HepG2 (cell line): ENCODE measurements around the gene PKP4. TPM values are rescaled to one million over a fixed set of nuclear protein-coding genes. Genes with fewer than 3 reads are reported as not detected.
"Not testable (repeated sequence)": the region's sequence is repeated elsewhere in the genome, so short reads cannot be mapped to it uniquely, and the experiment has no call there.

Source experiments
- ATAC-seq: fragments of 200-7000 bp; cut with Tn5 transposase; 3 replicates; pipeline ENCODE4 v1.9.1; 2020; ENCODE audit warnings: mild to moderate bottlenecking, moderate library complexity
- BruUV-seq: library from RNA; stranded (reverse); fragments of 400-500 nt; replicated peaks from 2 replicates; lab custom pipeline; 2021; lab: Mats Ljungman, UMichigan
- CTCF ChIA-PET: fragments of 300-600 bp; formaldehyde crosslinking; extraction: SDS; loops from one replicate; lab custom pipeline; 2021; ENCODE audit warnings: low total read pairs, inconsistent platforms, low intra/inter-chr PET ratio; lab: Yijun Ruan, JAX
- POLR2A ChIA-PET: fragments of 350-600 bp; sonication (Branson Sonifier 250); formaldehyde crosslinking; loops from one replicate; lab custom pipeline; 2020; ENCODE audit warnings: antibody characterized with exemption, inconsistent platforms; lab: Yijun Ruan, JAX
- DNase-seq: peaks from one replicate; pipeline ENCODE4 v3.0.0-alpha.2; 2015; ENCODE audit warnings: low spot score
- FAIRE-seq: peaks from 3 replicates; lab custom pipeline; 2011; peaks lifted over from hg19 to GRCh38; lab: Jason Lieb, UNC
- H2AFZ ChIP-seq: one replicate; pipeline ENCODE4 v1.6.1; 2011; ENCODE audit warnings: low read length, inconsistent platforms
- H3K27ac ChIP-seq: fragments of 300-600 bp; 3 replicates; pipeline ENCODE4 v1.8.0; 2011; ENCODE audit warnings: mixed run types, mild to moderate bottlenecking, mixed read lengths, low read length, inconsistent platforms; ENCODE audit not compliant: insufficient read depth; ENCODE audit errors: extremely low read length
- H3K27me3 ChIP-seq, 2 experiments: fragments of 200-600 bp in 1 of 2; 2 replicates in 1 of 2; 3 replicates in 1 of 2; pipeline versions ENCODE4 v1.6.0 to v1.8.0; 2011; ENCODE audit warnings: low read length in 2 of 2, mild to moderate bottlenecking in 2 of 2, moderate library complexity in 2 of 2, inconsistent platforms in 1 of 2; ENCODE audit not compliant: insufficient read depth in 2 of 2, control insufficient read depth in 1 of 2
- H3K36me3 ChIP-seq, 2 experiments: fragments of 200-600 bp in 1 of 2; replicated peaks in 1 of 2; 2 replicates in 1 of 2; 3 replicates in 1 of 2; pipeline versions ENCODE4 v1.5.1 to v1.8.0; 2011; ENCODE audit warnings: low read length in 2 of 2, inconsistent platforms in 1 of 2; ENCODE audit not compliant: insufficient read depth in 2 of 2, control insufficient read depth in 1 of 2
- H3K4me1 ChIP-seq: 2 replicates; pipeline ENCODE4 v1.5.1; 2012; ENCODE audit warnings: low read length, inconsistent platforms; ENCODE audit not compliant: insufficient read depth
- H3K4me2 ChIP-seq: 2 replicates; pipeline ENCODE4 v1.6.0; 2011; ENCODE audit warnings: low read depth, low read length, inconsistent platforms
- H3K4me3 ChIP-seq, 3 experiments: fragments of 200-600 bp in 1 of 3; sonication (generic), shearing (Covaris generic) in 1 of 3; replicated peaks in 1 of 3; 2 replicates each; pipeline ENCODE4 v1.5.1; 2011 to 2016; ENCODE audit warnings: low read length in 3 of 3, inconsistent platforms in 2 of 3, low read depth in 2 of 3, mild to moderate bottlenecking in 2 of 3, control low read depth in 1 of 3, mixed read lengths in 1 of 3; ENCODE audit not compliant: insufficient read depth in 1 of 3
- H3K79me2 ChIP-seq: one replicate; pipeline ENCODE4 v1.6.1; 2011; ENCODE audit warnings: low read length, inconsistent platforms; ENCODE audit not compliant: insufficient read depth
- H3K9ac ChIP-seq: 2 replicates; pipeline ENCODE4 v1.6.0; 2011; ENCODE audit warnings: mild to moderate bottlenecking, low read depth, low read length, inconsistent platforms; ENCODE audit not compliant: insufficient read depth
- H3K9me3 ChIP-seq: 2 replicates; pipeline ENCODE4 v1.5.1; 2012; ENCODE audit warnings: mild to moderate bottlenecking, low read length
- H4K20me1 ChIP-seq: 2 replicates; pipeline ENCODE4 v1.6.0; 2011; ENCODE audit warnings: inconsistent platforms, mild to moderate bottlenecking, low read length, moderate library complexity; ENCODE audit not compliant: insufficient read depth
- CBX1 ChIP-seq: IDR thresholded peaks from one replicate; pipeline ENCODE4 v1.6.1; 2016; ENCODE audit warnings: antibody characterized with exemption, low read depth
- CREM ChIP-seq, 2 experiments: sonication (generic) in 1 of 2; formaldehyde crosslinking in 1 of 2; IDR thresholded peaks; 2 replicates each; pipeline versions ENCODE4 v1.4.0 to v1.6.1; 2016 to 2020; ENCODE audit warnings: antibody characterized with exemption in 1 of 2, mild to moderate bottlenecking in 1 of 2, missing genetic modification reagents in 1 of 2
- GFI1 ChIP-seq: sonication (generic); formaldehyde crosslinking; IDR thresholded peaks from 2 replicates; pipeline ENCODE4 v1.5.0; 2020; ENCODE audit warnings: missing genetic modification reagents, mild to moderate bottlenecking, borderline replicate concordance
- KLF6 ChIP-seq: IDR thresholded peaks from 2 replicates; pipeline ENCODE4 v1.8.0; 2016; ENCODE audit warnings: missing biosample characterization, missing genetic modification reagents
- MED1 ChIP-seq: sonication (generic); formaldehyde crosslinking; IDR thresholded peaks from 2 replicates; pipeline ENCODE4 v1.4.0; 2020; ENCODE audit warnings: missing genetic modification reagents
- MEF2D ChIP-seq: sonication (generic); formaldehyde crosslinking; IDR thresholded peaks from 2 replicates; pipeline ENCODE4 v1.5.1; 2020; ENCODE audit warnings: mild to moderate bottlenecking, missing genetic modification reagents
- NR2F1 ChIP-seq, 2 experiments: fragments of 450-650 bp in 1 of 2; formaldehyde crosslinking in 1 of 2; IDR thresholded peaks; 2 replicates each; pipeline versions ENCODE4 v1.5.0 to v1.6.1; 2016 to 2020; ENCODE audit warnings: mild to moderate bottlenecking in 1 of 2, missing compliant biosample characterization in 1 of 2, missing genetic modification reagents in 1 of 2, moderate library complexity in 1 of 2
- PHF5A ChIP-seq: IDR thresholded peaks from one replicate; pipeline ENCODE4 v1.6.1; 2018; ENCODE audit warnings: low read depth, missing genetic modification reagents; ENCODE audit not compliant: unreplicated experiment
- RXRB ChIP-seq: IDR thresholded peaks from 2 replicates; pipeline ENCODE4 v1.6.1; 2016; ENCODE audit warnings: borderline replicate concordance, missing genetic modification reagents, missing compliant biosample characterization
- SATB2 ChIP-seq: sonication (generic); formaldehyde crosslinking; IDR thresholded peaks from 2 replicates; pipeline ENCODE4 v1.5.0; 2020; ENCODE audit warnings: missing genetic modification reagents
- SIX1 ChIP-seq: sonication (generic); formaldehyde crosslinking; IDR thresholded peaks from 2 replicates; pipeline ENCODE4 v1.4.0; 2020; ENCODE audit warnings: missing genetic modification reagents, borderline replicate concordance
- SMAD3 ChIP-seq: sonication (generic); formaldehyde crosslinking; IDR thresholded peaks from 2 replicates; pipeline ENCODE4 v1.4.0; 2020; ENCODE audit warnings: missing genetic modification reagents
- TBX3 ChIP-seq: fragments of 450-650 bp; IDR thresholded peaks from 2 replicates; pipeline ENCODE4 v1.6.1; 2017; ENCODE audit warnings: antibody characterized with exemption, mild to moderate bottlenecking, inconsistent platforms, borderline replicate concordance
- ZNF335 ChIP-seq: sonication (generic); formaldehyde crosslinking; IDR thresholded peaks from 2 replicates; pipeline ENCODE4 v1.4.0; 2020; ENCODE audit warnings: missing genetic modification reagents
- ZNF629 ChIP-seq: sonication (generic); formaldehyde crosslinking; conservative IDR thresholded peaks from 2 replicates; pipeline ENCODE4 v1.5.0; 2020; ENCODE audit warnings: missing genetic modification reagents
- ZSCAN25 ChIP-seq: sonication (generic); formaldehyde crosslinking; IDR thresholded peaks from 2 replicates; pipeline ENCODE4 v1.8.0; 2022; ENCODE audit warnings: mild to moderate bottlenecking, missing genetic modification reagents
- WGBS: methylation state at CpG from one replicate; pipeline ENCODE4 v1.1.6; 2017; ENCODE audit warnings: low lambda C conversion rate; 5-methylcytosine and 5-hydroxymethylcytosine counted together
- in situ Hi-C: cut with HindIII; loops from 2 replicates; pipeline ENCODE4 v1.10.0; 2017; ENCODE audit warnings: low pct_unique_long_range_greater_than_20kb; ENCODE audit not compliant: extremely low pct_ligation_motif_present
- intact Hi-C: fragments of 100-400 bp; cut with micrococcal nuclease; formaldehyde crosslinking; loops from one replicate; pipeline ENCODE4 v1.10.0; 2022; ENCODE audit not compliant: unreplicated experiment
- polyA plus RNA-seq, 8 experiments: library from polyadenylated mRNA; depleted of rRNA in 3 of 8; stranded (reverse) in 7 of 8; unstranded in 1 of 8; fragments of >200 nt; fragmentation: Illumina TruSeq in 4 of 8; extraction: Trizol in 4 of 8; gene quantifications; 2 replicates each; pipeline versions ENCODE4 v1.2.1 to v1.2.3, GENCODE V29; 2011 to 2016; ENCODE audit warnings: low read depth in 4 of 8, missing spikeins in 1 of 8, mixed read lengths in 1 of 8; ENCODE audit not compliant: insufficient read depth in 1 of 8
- total RNA-seq, 5 experiments: library from RNA; depleted of rRNA; stranded (reverse); fragments of >200 nt; fragmentation: Illumina TruSeq; extraction: Trizol; gene quantifications; 2 replicates each; pipeline ENCODE4 v1.2.3, GENCODE V29; 2016; ENCODE audit warnings: low read depth in 1 of 5
- TF ChIP-seq, protein P1 (sequence below): sonication (generic); formaldehyde crosslinking; IDR thresholded peaks from 2 replicates; pipeline ENCODE4 v1.4.0; 2020; ENCODE audit warnings: missing genetic modification reagents
- TF ChIP-seq, protein P2 (sequence below): sonication (generic); formaldehyde crosslinking; IDR thresholded peaks from 2 replicates; pipeline ENCODE4 v1.5.0; 2020; ENCODE audit warnings: mild to moderate bottlenecking, missing genetic modification reagents
- TF ChIP-seq, protein P3 (sequence below): sonication (generic); formaldehyde crosslinking; IDR thresholded peaks from 2 replicates; pipeline ENCODE4 v1.5.1; 2020; ENCODE audit warnings: missing genetic modification reagents, mild to moderate bottlenecking, borderline replicate concordance

Gene PKP4
- total and polyA plus RNA-seq, 2 of the 13 experiments (the other 11 are each of a cell fraction or from before 2014, with no cell fraction given), result 80.9 to 90.5 TPM

DNA sequence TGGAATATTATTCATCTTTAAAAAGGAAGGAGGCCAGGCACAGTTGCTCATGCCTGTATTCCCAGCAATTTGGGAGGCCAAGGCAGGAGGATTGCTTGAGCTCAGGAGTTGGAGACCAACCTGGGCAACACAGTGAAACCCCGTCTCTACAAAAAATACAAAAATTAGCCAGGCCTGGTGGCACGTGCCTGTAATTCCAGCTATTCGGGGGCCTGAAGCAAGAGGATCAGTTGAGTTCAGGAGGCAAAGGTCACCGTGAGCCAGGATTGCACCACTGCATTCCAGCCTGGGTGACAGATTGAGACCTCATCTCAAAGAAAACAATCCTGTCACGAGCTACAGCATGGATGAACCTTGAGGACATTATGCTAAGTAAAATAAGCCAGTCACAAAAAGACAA is 239.0 kb downstream of the PKP4 start:
- Histone ChIP-seq H3K9me3 (peaks cover 13% of the 10 kb centered on the region), H3K4me2 (peak overlapping the region; percentile 30)
- H3K9ac ChIP-seq; H3K4me1 ChIP-seq; H4K20me1 ChIP-seq; CTCF ChIA-PET; H3K27ac ChIP-seq; in situ Hi-C loops; intact Hi-C loops; H3K27me3 ChIP-seq; H3K79me2 ChIP-seq; H2AFZ ChIP-seq; BruUV-seq; H3K4me3 ChIP-seq; H3K36me3 ChIP-seq; TF ChIP-seq CREM (CRISPR knock-in tag; IDR thresholded peaks at IDR 0.05): not testable (repeated sequence)
- POLR2A ChIA-PET, result interaction anchor here (1.1 to 1.5 kb wide), 3 partner anchors 11 to 238 kb away, joined by 3 to 10 read pairs (median 3); no protein-coding TSS in a partner anchor
- peak; percentile 92 for DNase-seq
- WGBS, result 2% methylated on average over 5 of the region's 5 CpGs
- peak; percentile 82 for FAIRE-seq
- ATAC-seq, result peak; percentile 96
- TF ChIP-seq KLF6 (CRISPR knock-in tag) (peak; percentile 88), GFI1 (peak; percentile 92), SIX1 (CRISPR knock-in tag) (peak; percentile 85), NR2F1 (CRISPR knock-in tag; IDR thresholded peaks at IDR 0.05) (peak; percentile 96 to 97), CREM (IDR thresholded peaks at IDR 0.05) (peak; percentile 41; the same call in 1 of the 2 replicates), SATB2 (CRISPR knock-in tag) (peak; percentile 80; the same call in 1 of the 2 replicates), CBX1 (peak; percentile 79), MED1 (CRISPR knock-in tag) (peak; percentile 90), ZNF629 (CRISPR knock-in tag) (peak; percentile 47; the same call in 1 of the 2 replicates), MEF2D (peak; percentile 70; the same call in 1 of the 2 replicates), ZNF335 (CRISPR knock-in tag) (0 out of 2 replicates have a peak, but pooled peaks have one; percentile 68), PHF5A (CRISPR knock-in tag) (peak; percentile 42), ZSCAN25 (CRISPR knock-in tag) (peak; percentile 63; the same call in 1 of the 2 replicates), RXRB (CRISPR knock-in tag) (peak; percentile 96), TBX3 (peak; percentile 71; the same call in 1 of the 2 replicates), SMAD3 (CRISPR knock-in tag) (peak; percentile 78; the same call in 1 of the 2 replicates)
- TF ChIP-seq, protein P1, sequence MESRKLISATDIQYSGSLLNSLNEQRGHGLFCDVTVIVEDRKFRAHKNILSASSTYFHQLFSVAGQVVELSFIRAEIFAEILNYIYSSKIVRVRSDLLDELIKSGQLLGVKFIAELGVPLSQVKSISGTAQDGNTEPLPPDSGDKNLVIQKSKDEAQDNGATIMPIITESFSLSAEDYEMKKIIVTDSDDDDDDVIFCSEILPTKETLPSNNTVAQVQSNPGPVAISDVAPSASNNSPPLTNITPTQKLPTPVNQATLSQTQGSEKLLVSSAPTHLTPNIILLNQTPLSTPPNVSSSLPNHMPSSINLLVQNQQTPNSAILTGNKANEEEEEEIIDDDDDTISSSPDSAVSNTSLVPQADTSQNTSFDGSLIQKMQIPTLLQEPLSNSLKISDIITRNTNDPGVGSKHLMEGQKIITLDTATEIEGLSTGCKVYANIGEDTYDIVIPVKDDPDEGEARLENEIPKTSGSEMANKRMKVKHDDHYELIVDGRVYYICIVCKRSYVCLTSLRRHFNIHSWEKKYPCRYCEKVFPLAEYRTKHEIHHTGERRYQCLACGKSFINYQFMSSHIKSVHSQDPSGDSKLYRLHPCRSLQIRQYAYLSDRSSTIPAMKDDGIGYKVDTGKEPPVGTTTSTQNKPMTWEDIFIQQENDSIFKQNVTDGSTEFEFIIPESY (CRISPR knock-in tag), result peak; percentile 77
- TF ChIP-seq, protein P2, sequence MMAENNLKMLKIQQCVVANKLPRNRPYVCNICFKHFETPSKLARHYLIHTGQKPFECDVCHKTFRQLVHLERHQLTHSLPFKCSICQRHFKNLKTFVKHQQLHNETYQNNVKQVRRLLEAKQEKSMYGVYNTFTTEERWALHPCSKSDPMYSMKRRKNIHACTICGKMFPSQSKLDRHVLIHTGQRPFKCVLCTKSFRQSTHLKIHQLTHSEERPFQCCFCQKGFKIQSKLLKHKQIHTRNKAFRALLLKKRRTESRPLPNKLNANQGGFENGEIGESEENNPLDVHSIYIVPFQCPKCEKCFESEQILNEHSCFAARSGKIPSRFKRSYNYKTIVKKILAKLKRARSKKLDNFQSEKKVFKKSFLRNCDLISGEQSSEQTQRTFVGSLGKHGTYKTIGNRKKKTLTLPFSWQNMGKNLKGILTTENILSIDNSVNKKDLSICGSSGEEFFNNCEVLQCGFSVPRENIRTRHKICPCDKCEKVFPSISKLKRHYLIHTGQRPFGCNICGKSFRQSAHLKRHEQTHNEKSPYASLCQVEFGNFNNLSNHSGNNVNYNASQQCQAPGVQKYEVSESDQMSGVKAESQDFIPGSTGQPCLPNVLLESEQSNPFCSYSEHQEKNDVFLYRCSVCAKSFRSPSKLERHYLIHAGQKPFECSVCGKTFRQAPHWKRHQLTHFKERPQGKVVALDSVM, result peak; percentile 99
- TF ChIP-seq, protein P3, sequence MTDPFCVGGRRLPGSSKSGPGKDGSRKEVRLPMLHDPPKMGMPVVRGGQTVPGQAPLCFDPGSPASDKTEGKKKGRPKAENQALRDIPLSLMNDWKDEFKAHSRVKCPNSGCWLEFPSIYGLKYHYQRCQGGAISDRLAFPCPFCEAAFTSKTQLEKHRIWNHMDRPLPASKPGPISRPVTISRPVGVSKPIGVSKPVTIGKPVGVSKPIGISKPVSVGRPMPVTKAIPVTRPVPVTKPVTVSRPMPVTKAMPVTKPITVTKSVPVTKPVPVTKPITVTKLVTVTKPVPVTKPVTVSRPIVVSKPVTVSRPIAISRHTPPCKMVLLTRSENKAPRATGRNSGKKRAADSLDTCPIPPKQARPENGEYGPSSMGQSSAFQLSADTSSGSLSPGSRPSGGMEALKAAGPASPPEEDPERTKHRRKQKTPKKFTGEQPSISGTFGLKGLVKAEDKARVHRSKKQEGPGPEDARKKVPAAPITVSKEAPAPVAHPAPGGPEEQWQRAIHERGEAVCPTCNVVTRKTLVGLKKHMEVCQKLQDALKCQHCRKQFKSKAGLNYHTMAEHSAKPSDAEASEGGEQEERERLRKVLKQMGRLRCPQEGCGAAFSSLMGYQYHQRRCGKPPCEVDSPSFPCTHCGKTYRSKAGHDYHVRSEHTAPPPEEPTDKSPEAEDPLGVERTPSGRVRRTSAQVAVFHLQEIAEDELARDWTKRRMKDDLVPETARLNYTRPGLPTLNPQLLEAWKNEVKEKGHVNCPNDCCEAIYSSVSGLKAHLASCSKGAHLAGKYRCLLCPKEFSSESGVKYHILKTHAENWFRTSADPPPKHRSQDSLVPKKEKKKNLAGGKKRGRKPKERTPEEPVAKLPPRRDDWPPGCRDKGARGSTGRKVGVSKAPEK (CRISPR knock-in tag), result peak; percentile 93; the same call in 1 of the 2 replicates
